Ishikawa (cell line): ENCODE results near the gene IPO9.

Experiments
- CEBPB ChIP-seq: IDR thresholded peaks from 2 replicates; pipeline ENCODE4 v1.6.1; 2012
- EGR1 ChIP-seq: IDR thresholded peaks from 2 replicates; pipeline ENCODE4 v1.6.1; 2012
- EP300 ChIP-seq: IDR thresholded peaks from 2 replicates; pipeline ENCODE4 v1.6.1; 2012; ENCODE audit warnings: borderline replicate concordance
- FOXM1 ChIP-seq: IDR thresholded peaks from 2 replicates; pipeline ENCODE4 v1.6.1; 2012; ENCODE audit warnings: low read depth, borderline replicate concordance
- MAX ChIP-seq: IDR thresholded peaks from 2 replicates; pipeline ENCODE4 v1.6.1; 2012
- NFIC ChIP-seq: IDR thresholded peaks from 2 replicates; pipeline ENCODE4 v1.6.1; 2012
- RAD21 ChIP-seq: IDR thresholded peaks from 2 replicates; pipeline ENCODE4 v1.6.1; 2012; ENCODE audit warnings: low read depth
- REST ChIP-seq: IDR thresholded peaks from 2 replicates; pipeline ENCODE4 v1.6.1; 2012; ENCODE audit warnings: low read depth, mild to moderate bottlenecking
- TAF1 ChIP-seq: IDR thresholded peaks from 2 replicates; pipeline ENCODE4 v1.6.1; 2012; ENCODE audit warnings: low read depth, mild to moderate bottlenecking
- TCF12 ChIP-seq: IDR thresholded peaks from 2 replicates; pipeline ENCODE4 v1.6.1; 2012; ENCODE audit warnings: low read depth
- TEAD4 ChIP-seq: IDR thresholded peaks from 2 replicates; pipeline ENCODE4 v1.6.1; 2012
- USF1 ChIP-seq: IDR thresholded peaks from 2 replicates; pipeline ENCODE4 v1.6.1; 2012
- YY1 ChIP-seq: IDR thresholded peaks from 2 replicates; pipeline ENCODE4 v1.6.1; 2012; ENCODE audit warnings: low read depth

- no peak for TF ChIP-seq EP300
- TF ChIP-seq MAX, result no peak
- no peak for TF ChIP-seq TEAD4
- TF ChIP-seq YY1, result no peak
- TF ChIP-seq REST, result no peak
- TF ChIP-seq NFIC, result no peak
- no peak for TF ChIP-seq RAD21
- TF ChIP-seq TCF12, result no peak
- TF ChIP-seq EGR1, result no peak
- TF ChIP-seq TAF1, result no peak
- no peak for TF ChIP-seq CEBPB
- TF ChIP-seq FOXM1, result no peak
- no peak for TF ChIP-seq USF1
Observed at GRCh38 chr1:201883786-201884185, 54.8 kb downstream of the IPO9 start.
